Glutamatergic neuron (in vitro differentiated cells): ENCODE measurements around the gene GTF2E1. TPM values are rescaled to one million over a fixed set of nuclear protein-coding genes. Genes with fewer than 3 reads are reported as not detected.
"Not testable (repeated sequence)": the region's sequence is repeated elsewhere in the genome, so short reads cannot be mapped to it uniquely, and the experiment has no call there.

Experiments used
- DNase-seq: peaks from one replicate; pipeline ENCODE4 v3.0.0; 2022
- H3K27ac Mint-ChIP-seq: one replicate; pipeline ENCODE4 v1.8.0; 2020; ENCODE audit warnings: mild to moderate bottlenecking, mixed read lengths, inconsistent platforms; ENCODE audit not compliant: unreplicated experiment
- H3K27me3 Mint-ChIP-seq: one replicate; pipeline ENCODE4 v1.8.0; 2020; ENCODE audit warnings: mild to moderate bottlenecking, moderate library complexity, mixed read lengths, inconsistent platforms; ENCODE audit not compliant: unreplicated experiment
- H3K36me3 Mint-ChIP-seq: one replicate; pipeline ENCODE4 v1.8.0; 2020; ENCODE audit warnings: mild to moderate bottlenecking, mixed read lengths, inconsistent platforms; ENCODE audit not compliant: unreplicated experiment
- H3K4me1 Mint-ChIP-seq: one replicate; pipeline ENCODE4 v1.8.0; 2020; ENCODE audit warnings: mild to moderate bottlenecking, low read depth, mixed read lengths, inconsistent platforms; ENCODE audit not compliant: unreplicated experiment
- H3K4me3 Mint-ChIP-seq: one replicate; pipeline ENCODE4 v1.8.0; 2020; ENCODE audit warnings: mild to moderate bottlenecking, mixed read lengths, inconsistent platforms; ENCODE audit not compliant: unreplicated experiment
- H3K9me3 Mint-ChIP-seq: one replicate; pipeline ENCODE4 v1.8.0; 2020; ENCODE audit warnings: mild to moderate bottlenecking, moderate library complexity, mixed read lengths, inconsistent platforms; ENCODE audit not compliant: unreplicated experiment
- CTCF ChIP-seq: fragments of 200-600 bp; sonication (generic); IDR thresholded peaks from one replicate; pipeline ENCODE4 v1.5.0; 2021; ENCODE audit not compliant: partially characterized antibody, unreplicated experiment
- total RNA-seq: library from RNA; stranded (reverse); fragmentation: NEBNext Ultra II Directional; extraction: Animal tissue kit (Norgen Biotek cat#: 25700); gene quantifications from one replicate; pipeline ENCODE4 v1.2.1, GENCODE V29; 2021; ENCODE audit not compliant: unreplicated experiment

Gene GTF2E1
- total RNA-seq, 1 donor from 2014 or later = 40.5 TPM

GRCh38 chr3:120730576-120731542 is 11.7 kb upstream of the GTF2E1 start:
- peaks cover 8% of the 10 kb centered on the region for H3K36me3 Mint-ChIP-seq
- H3K27ac Mint-ChIP-seq = no peak overlapping the region
- H3K4me3 Mint-ChIP-seq = no peak overlapping the region
- H3K9me3 Mint-ChIP-seq = peaks cover 7% of the 10 kb centered on the region
- no peak for DNase-seq
- TF ChIP-seq CTCF = no peak
- no peaks in the 10 kb centered on the region for H3K4me1 Mint-ChIP-seq
- no peaks in the 10 kb centered on the region for H3K27me3 Mint-ChIP-seq

GRCh38 chr3:120738006-120738405 is 4.5 kb upstream of the GTF2E1 start:
- not testable (repeated sequence) for H3K4me1 Mint-ChIP-seq, H3K27ac Mint-ChIP-seq, H3K4me3 Mint-ChIP-seq, DNase-seq, H3K27me3 Mint-ChIP-seq
- peaks cover 16% of the 10 kb centered on the region for H3K9me3 Mint-ChIP-seq
- H3K36me3 Mint-ChIP-seq = peaks cover 20% of the 10 kb centered on the region

- H3K36me3 Mint-ChIP-seq = peaks cover 8% of the 10 kb centered on the region
- DNase-seq = no peak
- H3K4me1 Mint-ChIP-seq = peaks cover 20% of the 10 kb centered on the region
- no peak overlapping the region for H3K27ac Mint-ChIP-seq
- peaks cover 10% of the 10 kb centered on the region for H3K9me3 Mint-ChIP-seq
- TF ChIP-seq CTCF = no peak
- H3K27me3 Mint-ChIP-seq = peaks cover 8% of the 10 kb centered on the region
- H3K4me3 Mint-ChIP-seq = peak overlapping the region; percentile 26
Measured at GRCh38 chr3:120741320-120741719, 1.2 kb upstream of the GTF2E1 start.

GRCh38 chr3:120741837-120742197 is 727 bp upstream of the GTF2E1 start:
- peaks cover 8% of the 10 kb centered on the region for H3K27me3 Mint-ChIP-seq
- H3K4me1 Mint-ChIP-seq = peaks cover 20% of the 10 kb centered on the region
- peaks cover 5% of the 10 kb centered on the region for H3K36me3 Mint-ChIP-seq
- TF ChIP-seq CTCF = no peak
- H3K27ac Mint-ChIP-seq = peak overlapping the region; percentile 88
- H3K4me3 Mint-ChIP-seq = peak overlapping the region; percentile 87
- H3K9me3 Mint-ChIP-seq = peaks cover 10% of the 10 kb centered on the region
- no peak for DNase-seq

- Mint-ChIP-seq H3K4me1 (peaks cover 20% of the 10 kb centered on the region), H3K27me3 (peaks cover 8% of the 10 kb centered on the region), H3K9me3 (peaks cover 6% of the 10 kb centered on the region), H3K4me3 (peak overlapping the region; percentile 87), H3K36me3 (no peaks in the 10 kb centered on the region), H3K27ac (peak overlapping the region; percentile 88)
- peak; percentile 40 for DNase-seq
- no peak for TF ChIP-seq CTCF
Measured at GRCh38 chr3:120742849-120743365, 363 bp downstream of the GTF2E1 start.
